ENCODE results near the gene PROSER3. TPM values are rescaled to one million over a fixed set of nuclear protein-coding genes. Genes with fewer than 3 reads are reported as not detected.

Gene PROSER3
- total RNA-seq, 4 donors from 2014 or later = 3.7 to 9.7 (median 8.6) TPM

DNA sequence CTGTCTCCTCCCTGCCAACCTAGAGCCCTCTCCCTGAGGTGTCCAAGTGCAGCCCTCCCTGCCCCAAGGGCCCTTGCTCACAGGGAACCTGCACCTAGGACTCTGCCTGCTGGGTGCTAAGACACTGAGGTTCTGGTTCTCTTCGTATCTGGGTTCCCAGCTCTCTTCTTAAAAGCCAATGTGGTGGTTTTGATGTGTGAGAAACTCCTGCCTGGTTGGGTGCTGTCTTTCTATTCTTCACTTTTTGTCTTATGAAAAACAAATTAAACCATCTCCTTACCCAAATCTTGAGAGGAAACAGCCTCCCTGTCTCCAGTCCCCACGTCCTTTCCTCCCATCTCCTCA lies 44.5 kb upstream of the PROSER3 start:
- no peak for TF ChIP-seq POLR2A (IDR thresholded peaks at IDR 0.05)
- TF ChIP-seq, protein P1, sequence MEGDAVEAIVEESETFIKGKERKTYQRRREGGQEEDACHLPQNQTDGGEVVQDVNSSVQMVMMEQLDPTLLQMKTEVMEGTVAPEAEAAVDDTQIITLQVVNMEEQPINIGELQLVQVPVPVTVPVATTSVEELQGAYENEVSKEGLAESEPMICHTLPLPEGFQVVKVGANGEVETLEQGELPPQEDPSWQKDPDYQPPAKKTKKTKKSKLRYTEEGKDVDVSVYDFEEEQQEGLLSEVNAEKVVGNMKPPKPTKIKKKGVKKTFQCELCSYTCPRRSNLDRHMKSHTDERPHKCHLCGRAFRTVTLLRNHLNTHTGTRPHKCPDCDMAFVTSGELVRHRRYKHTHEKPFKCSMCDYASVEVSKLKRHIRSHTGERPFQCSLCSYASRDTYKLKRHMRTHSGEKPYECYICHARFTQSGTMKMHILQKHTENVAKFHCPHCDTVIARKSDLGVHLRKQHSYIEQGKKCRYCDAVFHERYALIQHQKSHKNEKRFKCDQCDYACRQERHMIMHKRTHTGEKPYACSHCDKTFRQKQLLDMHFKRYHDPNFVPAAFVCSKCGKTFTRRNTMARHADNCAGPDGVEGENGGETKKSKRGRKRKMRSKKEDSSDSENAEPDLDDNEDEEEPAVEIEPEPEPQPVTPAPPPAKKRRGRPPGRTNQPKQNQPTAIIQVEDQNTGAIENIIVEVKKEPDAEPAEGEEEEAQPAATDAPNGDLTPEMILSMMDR (IDR thresholded peaks at IDR 0.05) = no peak
- H3K9me3 ChIP-seq = no peaks in the 10 kb centered on the region
- H3K27me3 ChIP-seq = no peaks in the 10 kb centered on the region
- DNase-seq = no peak
- 57 to 63% methylated on average over 2 of the region's 2 CpGs for WGBS, 2 donors
- H3K27ac ChIP-seq = peak overlapping the region in 2 of 4 donors; percentile 2 to 4
- H3K36me3 ChIP-seq = no peaks in the 10 kb centered on the region
- intact Hi-C loops (cut with DNase I) = loop anchor here (10.0 kb wide), 1 partner anchor 169 kb away; the partner anchor contains the start of gene TMEM147
- peak overlapping the region in 1 of 4 donors; percentile 23 for H3K4me3 ChIP-seq
- H3K4me1 ChIP-seq = peaks cover 12 to 51% (median 13%) of the 10 kb centered on the region in 3 donors

DNA sequence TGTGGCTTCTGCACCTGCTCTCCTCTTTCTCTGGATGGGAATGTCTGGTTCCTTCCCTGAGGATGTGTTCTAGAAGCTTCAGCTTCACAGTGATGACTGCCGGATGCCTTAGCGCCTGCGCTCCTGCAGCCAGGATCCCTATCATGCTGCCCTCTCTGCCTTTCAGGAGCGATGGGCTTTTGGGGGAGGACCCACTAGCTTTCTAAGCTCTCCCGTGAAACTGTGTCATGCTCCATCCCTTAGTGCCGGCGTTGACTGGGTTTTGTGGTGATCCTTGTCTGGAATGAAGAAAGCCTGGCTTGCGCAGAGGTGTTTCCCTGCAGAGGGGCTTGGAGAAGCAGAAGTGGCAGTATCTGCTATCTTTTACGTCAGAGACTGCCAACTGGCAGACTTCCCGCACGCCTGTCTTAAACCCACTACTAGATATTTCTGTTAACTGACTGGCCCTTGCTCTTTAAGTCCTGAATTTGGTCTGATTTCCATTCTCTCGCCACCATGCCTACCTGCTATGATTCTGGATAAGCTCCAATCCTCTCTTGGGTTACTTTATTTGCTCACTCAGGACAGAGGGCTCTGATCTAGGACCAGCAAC lies 44.0 kb upstream of the PROSER3 start:
- no peak for TF ChIP-seq POLR2A (IDR thresholded peaks at IDR 0.05)
- TF ChIP-seq, protein P1 (IDR thresholded peaks at IDR 0.05) = no peak
- H3K9me3 ChIP-seq = no peaks in the 10 kb centered on the region
- no peak for DNase-seq
- H3K27ac ChIP-seq = peak overlapping the region in 2 of 4 donors; percentile 2 to 25
- WGBS, 2 donors = 66 to 76% methylated on average over 5 to 8 of the region's 12 CpGs
- no peaks in the 10 kb centered on the region for H3K36me3 ChIP-seq
- H3K27me3 ChIP-seq = no peaks in the 10 kb centered on the region
- peak overlapping the region in 1 of 4 donors; percentile 23 for H3K4me3 ChIP-seq
- peaks cover 16 to 51% (median 16%) of the 10 kb centered on the region in 3 donors for H3K4me1 ChIP-seq
- intact Hi-C loops (cut with DNase I) = loop anchor here (10.0 kb wide), 1 partner anchor 169 kb away; the partner anchor contains the start of gene TMEM147

DNA sequence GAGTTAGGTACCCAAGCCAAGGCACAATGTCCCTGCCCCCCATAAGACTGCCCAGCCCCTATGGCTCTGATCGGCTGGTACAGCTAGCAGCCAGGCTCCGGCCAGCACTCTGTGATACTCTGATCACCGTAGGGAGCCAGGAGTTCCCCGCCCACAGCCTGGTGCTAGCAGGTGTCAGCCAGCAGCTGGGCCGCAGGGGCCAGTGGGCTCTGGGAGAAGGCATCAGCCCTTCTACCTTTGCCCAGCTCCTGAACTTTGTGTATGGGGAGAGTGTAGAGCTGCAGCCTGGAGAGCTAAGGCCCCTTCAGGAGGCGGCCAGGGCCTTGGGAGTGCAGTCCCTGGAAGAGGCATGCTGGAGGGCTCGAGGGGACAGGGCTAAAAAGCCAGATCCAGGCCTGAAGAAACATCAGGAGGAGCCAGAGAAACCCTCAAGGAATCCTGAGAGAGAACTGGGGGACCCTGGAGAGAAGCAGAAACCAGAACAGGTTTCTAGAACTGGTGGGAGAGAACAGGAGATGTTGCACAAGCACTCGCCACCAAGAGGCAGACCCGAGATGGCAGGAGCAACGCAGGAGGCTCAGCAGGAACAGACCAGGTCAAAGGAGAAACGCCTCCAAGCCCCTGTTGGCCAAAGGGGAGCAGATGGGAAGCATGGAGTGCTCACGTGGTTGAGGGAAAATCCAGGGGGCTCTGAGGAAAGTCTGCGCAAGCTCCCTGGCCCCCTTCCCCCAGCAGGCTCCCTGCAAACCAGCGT lies 43.2 kb upstream of the PROSER3 start:
- H3K4me3 ChIP-seq = peak overlapping the region in 1 of 4 donors; percentile 6
- peaks cover 0 to 5% (median 0%) of the 10 kb centered on the region in 3 donors for H3K36me3 ChIP-seq
- H3K27ac ChIP-seq = peak overlapping the region in 2 of 4 donors; percentile 25 to 47
- WGBS, 2 donors = 74 to 84% methylated on average over 7 of the region's 14 CpGs
- H3K4me1 ChIP-seq = peaks cover 22 to 51% (median 24%) of the 10 kb centered on the region in 3 donors
- TF ChIP-seq, protein P1 (IDR thresholded peaks at IDR 0.05) = no peak
- no peak for TF ChIP-seq POLR2A (IDR thresholded peaks at IDR 0.05)
- intact Hi-C loops (cut with DNase I) = loop anchor here (10.0 kb wide), 1 partner anchor 170 kb away; the partner anchor contains the start of gene TMEM147
- no peaks in the 10 kb centered on the region for H3K27me3 ChIP-seq
- DNase-seq = no peak
- H3K9me3 ChIP-seq = no peaks in the 10 kb centered on the region

DNA sequence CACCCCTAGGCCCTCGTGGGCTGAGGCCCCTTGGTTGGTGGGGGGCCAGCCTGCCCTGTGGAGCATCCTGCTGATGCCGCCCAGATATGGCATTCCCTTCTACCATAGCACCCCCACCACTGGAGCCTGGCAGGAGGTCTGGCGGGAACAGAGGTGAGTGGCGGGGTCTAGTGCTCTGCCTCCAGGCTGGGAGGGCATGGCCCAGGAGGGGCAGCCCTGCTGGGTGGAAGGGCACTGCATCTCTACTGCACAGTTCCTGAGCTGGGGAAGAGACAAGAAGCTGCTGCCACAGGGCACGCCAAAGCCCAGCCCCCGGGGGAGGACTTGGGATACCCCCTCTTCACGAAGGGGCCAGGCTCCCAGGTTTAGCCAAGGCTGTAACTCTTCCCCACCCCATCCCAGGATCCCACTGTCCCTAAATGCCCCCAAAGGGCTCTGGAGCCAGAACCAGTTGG lies 42.6 kb upstream of the PROSER3 start:
- H3K9me3 ChIP-seq = no peaks in the 10 kb centered on the region
- peaks cover 24 to 49% (median 25%) of the 10 kb centered on the region in 3 donors for H3K4me1 ChIP-seq
- H3K4me3 ChIP-seq = peak overlapping the region in 1 of 4 donors; percentile 98
- DNase-seq = no peak
- TF ChIP-seq, protein P1 (IDR thresholded peaks at IDR 0.05) = no peak
- no peak for TF ChIP-seq POLR2A (IDR thresholded peaks at IDR 0.05)
- no peaks in the 10 kb centered on the region for H3K27me3 ChIP-seq
- WGBS, 2 donors = 80 to 86% methylated on average over 1 of the region's 7 CpGs
- peaks cover 0 to 11% (median 0%) of the 10 kb centered on the region in 3 donors for H3K36me3 ChIP-seq
- H3K27ac ChIP-seq = peak overlapping the region; percentile 86 to 98 (median 94)
- intact Hi-C loops (cut with DNase I) = loop anchor here (10.0 kb wide), 1 partner anchor 171 kb away; the partner anchor contains the start of gene TMEM147
